ENCODE measurements around the gene SRSF4. TPM values are rescaled to one million over a fixed set of nuclear protein-coding genes. Genes with fewer than 3 reads are reported as not detected.

SRSF4 gene
- total and polyA plus RNA-seq, 2 experiments from 2014 or later: 53.2 to 71.4 TPM

- Histone ChIP-seq H3K4me2 (peak overlapping the region; percentile 20), H3K4me1 (ENCODE audit: insufficient read depth) (peaks cover 24% of the 10 kb centered on the region)
Observed at GRCh38 chr1:29176576-29176975, 5.1 kb downstream of the SRSF4 start.

DNA sequence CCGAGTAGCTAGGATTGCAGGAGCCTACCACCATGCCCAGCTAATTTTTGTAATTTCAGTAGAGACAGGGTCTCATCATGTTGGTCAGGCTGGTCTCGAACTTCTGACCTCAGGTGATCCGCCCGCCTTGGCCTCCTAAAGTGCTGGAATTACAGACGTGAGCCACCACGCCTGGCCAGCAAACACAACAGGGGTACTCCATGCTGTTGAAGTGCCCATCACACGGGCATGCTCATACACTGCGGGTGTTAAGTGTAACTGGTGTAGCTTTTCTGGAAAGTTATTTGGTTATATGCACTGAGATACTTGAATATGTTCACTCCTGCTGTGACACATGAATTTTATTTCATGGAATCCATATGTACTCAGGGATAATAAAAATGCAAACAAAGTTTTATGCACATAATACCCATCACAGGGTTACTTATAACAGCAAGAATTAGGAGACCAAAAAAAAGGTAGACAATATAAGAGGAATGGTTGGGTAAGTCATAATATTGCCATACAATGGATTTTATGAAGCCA lies 9.2 kb downstream of the SRSF4 start:
- Histone ChIP-seq H3K4me3 (no peak overlapping the region), H3K9me3 (ENCODE audit: low read depth) (no peaks in the 10 kb centered on the region), H3K9me2 (replicated peaks; ENCODE audit: insufficient read depth) (no peaks in the 10 kb centered on the region), H3K27me3 (no peaks in the 10 kb centered on the region), H4K20me1 (ENCODE audit: insufficient read depth, poor library complexity, severe bottlenecking) (peaks cover 98% of the 10 kb centered on the region), H3K27ac (no peak overlapping the region), H3K4me1 (ENCODE audit: insufficient read depth) (peaks cover 14% of the 10 kb centered on the region), H2AFZ (no peak overlapping the region), H3K4me2 (no peak overlapping the region), H3K79me2 (peaks cover 98% of the 10 kb centered on the region), H3K36me3 (replicated peaks; ENCODE audit: insufficient read depth, low read depth) (no peaks in the 10 kb centered on the region)
- no peak for DNase-seq (ENCODE audit: low spot score)
- 96% methylated on average over 8 of the region's 8 CpGs for WGBS (ENCODE audit: low lambda C conversion rate, missing lambda C conversion rate)
- no peak for TF ChIP-seq EZH2 (IDR thresholded peaks at IDR 0.05; ENCODE audit: borderline replicate concordance)
- TF ChIP-seq, protein P1, sequence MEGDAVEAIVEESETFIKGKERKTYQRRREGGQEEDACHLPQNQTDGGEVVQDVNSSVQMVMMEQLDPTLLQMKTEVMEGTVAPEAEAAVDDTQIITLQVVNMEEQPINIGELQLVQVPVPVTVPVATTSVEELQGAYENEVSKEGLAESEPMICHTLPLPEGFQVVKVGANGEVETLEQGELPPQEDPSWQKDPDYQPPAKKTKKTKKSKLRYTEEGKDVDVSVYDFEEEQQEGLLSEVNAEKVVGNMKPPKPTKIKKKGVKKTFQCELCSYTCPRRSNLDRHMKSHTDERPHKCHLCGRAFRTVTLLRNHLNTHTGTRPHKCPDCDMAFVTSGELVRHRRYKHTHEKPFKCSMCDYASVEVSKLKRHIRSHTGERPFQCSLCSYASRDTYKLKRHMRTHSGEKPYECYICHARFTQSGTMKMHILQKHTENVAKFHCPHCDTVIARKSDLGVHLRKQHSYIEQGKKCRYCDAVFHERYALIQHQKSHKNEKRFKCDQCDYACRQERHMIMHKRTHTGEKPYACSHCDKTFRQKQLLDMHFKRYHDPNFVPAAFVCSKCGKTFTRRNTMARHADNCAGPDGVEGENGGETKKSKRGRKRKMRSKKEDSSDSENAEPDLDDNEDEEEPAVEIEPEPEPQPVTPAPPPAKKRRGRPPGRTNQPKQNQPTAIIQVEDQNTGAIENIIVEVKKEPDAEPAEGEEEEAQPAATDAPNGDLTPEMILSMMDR (IDR thresholded peaks at IDR 0.05; ENCODE audit: poor library complexity): no peak
- TF ChIP-seq EZH2phosphoT487 (IDR thresholded peaks at IDR 0.05; ENCODE audit: low read depth, severe bottlenecking, unreplicated experiment): no peak

More at GRCh38 chr1:29176576-29176975, 5.1 kb downstream of the SRSF4 start:
- no peaks in the 10 kb centered on the region for H3K27me3 ChIP-seq
- H4K20me1 ChIP-seq (ENCODE audit: insufficient read depth, poor library complexity, severe bottlenecking): peaks cover 94% of the 10 kb centered on the region
- no peak overlapping the region for H3K4me3 ChIP-seq
- no peaks in the 10 kb centered on the region for H3K36me3 ChIP-seq (replicated peaks; ENCODE audit: insufficient read depth, low read depth)
- no peaks in the 10 kb centered on the region for H3K9me2 ChIP-seq (replicated peaks; ENCODE audit: insufficient read depth)
- H3K79me2 ChIP-seq: peaks cover 95% of the 10 kb centered on the region
- 71% methylated on average over 4 of the region's 4 CpGs for WGBS (ENCODE audit: low lambda C conversion rate, missing lambda C conversion rate)
- DNase-seq (ENCODE audit: low spot score): no peak
- TF ChIP-seq EZH2 (IDR thresholded peaks at IDR 0.05; ENCODE audit: borderline replicate concordance): no peak
- TF ChIP-seq, protein P1 (IDR thresholded peaks at IDR 0.05; ENCODE audit: poor library complexity): peak; percentile 9
- H3K9me3 ChIP-seq (ENCODE audit: low read depth): no peaks in the 10 kb centered on the region
- H3K27ac ChIP-seq: peak overlapping the region; percentile 66
- no peak overlapping the region for H2AFZ ChIP-seq

DNA sequence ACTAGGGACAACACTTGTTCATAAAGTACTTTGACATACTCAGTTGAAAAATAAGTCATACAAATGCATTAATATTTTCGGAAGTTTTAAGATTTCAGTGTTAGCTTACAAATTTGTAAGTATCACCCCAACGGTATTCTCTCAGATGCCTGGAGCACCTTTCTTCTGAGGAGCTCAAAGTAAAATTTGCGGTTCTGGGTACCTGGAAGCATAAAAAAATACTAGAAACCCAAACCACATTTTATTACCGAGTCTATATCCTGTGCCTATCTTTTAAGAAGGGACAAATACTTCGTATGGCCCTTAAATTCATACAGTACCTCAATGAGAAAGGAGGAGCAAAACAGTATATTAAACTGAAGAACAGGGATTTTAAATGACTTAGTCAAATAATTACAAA lies 10.2 kb downstream of the SRSF4 start:
- no peak overlapping the region for H2AFZ ChIP-seq
- no peak for DNase-seq (ENCODE audit: low spot score)
- peak overlapping the region; percentile 37 for H3K4me2 ChIP-seq
- TF ChIP-seq EZH2phosphoT487 (IDR thresholded peaks at IDR 0.05; ENCODE audit: low read depth, severe bottlenecking, unreplicated experiment) (no peak), EZH2 (IDR thresholded peaks at IDR 0.05; ENCODE audit: borderline replicate concordance) (no peak)
- TF ChIP-seq, protein P1 (IDR thresholded peaks at IDR 0.05; ENCODE audit: poor library complexity): no peak
- H3K27me3 ChIP-seq: no peaks in the 10 kb centered on the region
- H3K9me3 ChIP-seq (ENCODE audit: low read depth): no peaks in the 10 kb centered on the region
- H3K9me2 ChIP-seq (replicated peaks; ENCODE audit: insufficient read depth): no peaks in the 10 kb centered on the region
- no peak overlapping the region for H3K4me3 ChIP-seq
- no peak overlapping the region for H3K27ac ChIP-seq
- WGBS (ENCODE audit: low lambda C conversion rate, missing lambda C conversion rate): 94% methylated on average over 5 of the region's 5 CpGs
- peaks cover 98% of the 10 kb centered on the region for H3K79me2 ChIP-seq
- peaks cover 20% of the 10 kb centered on the region for H3K4me1 ChIP-seq (ENCODE audit: insufficient read depth)
- no peaks in the 10 kb centered on the region for H3K36me3 ChIP-seq (replicated peaks; ENCODE audit: insufficient read depth, low read depth)
- peaks cover 98% of the 10 kb centered on the region for H4K20me1 ChIP-seq (ENCODE audit: insufficient read depth, poor library complexity, severe bottlenecking)

Measured in hepatocyte (in vitro differentiated cells).